Omental fat pad (tissue), 4 donors: Measurements from ENCODE around the gene ERCC8. TPM values are rescaled to one million over a fixed set of nuclear protein-coding genes. Genes with fewer than 3 reads are reported as not detected.

Experiments
- ATAC-seq: fragments of 150-250 bp; one replicate; pipeline ENCODE4 v1.9.1; 2016; ENCODE audit warnings: mild to moderate bottlenecking, moderate library complexity; ENCODE audit not compliant: low FRiP score
- DNase-seq: peaks from one replicate; pipeline ENCODE4 v3.0.0-alpha.2; 2019; ENCODE audit warnings: low spot score
- total RNA-seq, 4 donors: library from RNA; depleted of rRNA; stranded (reverse); fragments of >200 nt; gene quantifications; one replicate each; pipeline ENCODE4 v1.1.0, GENCODE V29; 2016
- TF ChIP-seq, protein P1 (sequence below), 3 donors: fragments of 450-650 bp; IDR thresholded peaks; one replicate each; pipeline ENCODE4 v1.5.1; 2016 to 2017; ENCODE audit warnings: antibody characterized with exemption in 3 of 3, mild to moderate bottlenecking in 3 of 3, moderate library complexity in 2 of 3

Gene ERCC8
- total RNA-seq, 4 donors from 2014 or later: 13.3 to 26.8 (median 15.9) TPM

DNA sequence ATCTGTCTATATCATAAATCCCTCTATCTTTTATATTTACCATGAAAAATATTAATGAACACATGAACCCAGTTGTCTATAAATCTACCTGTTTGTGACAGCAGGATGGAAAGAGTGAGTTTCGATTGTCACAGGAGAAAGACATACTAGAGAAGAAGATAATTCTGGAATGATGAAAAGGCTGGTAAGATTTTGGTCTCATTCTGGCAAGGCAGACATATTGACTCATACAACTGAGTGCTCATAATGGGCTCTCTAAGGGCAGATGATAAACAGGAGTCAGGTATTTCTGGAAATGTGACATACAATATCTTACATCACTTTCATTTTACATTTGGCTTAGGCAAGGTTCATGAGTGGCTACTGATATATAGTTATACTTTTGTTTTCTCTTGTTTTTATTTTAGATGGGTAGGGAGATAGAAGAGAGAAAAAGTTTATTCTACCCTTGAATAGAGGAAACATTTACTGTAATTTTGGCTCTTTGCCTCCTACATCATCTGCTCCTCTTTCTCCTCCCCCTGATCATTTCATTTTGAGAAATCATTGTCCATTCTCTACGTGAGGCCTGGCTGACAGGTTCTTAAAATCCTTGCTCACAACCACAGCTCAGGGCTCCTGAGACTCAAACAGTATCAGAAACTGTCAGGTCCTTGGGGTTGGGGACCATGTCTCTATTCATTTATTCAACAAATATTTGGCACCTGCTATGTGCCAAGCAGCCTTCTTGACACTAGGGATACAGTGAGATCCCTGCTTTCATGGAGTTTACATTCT is 115.2 kb downstream of the ERCC8 start:
- ATAC-seq (no peak), DNase-seq (no peak)
- TF ChIP-seq, protein P1, sequence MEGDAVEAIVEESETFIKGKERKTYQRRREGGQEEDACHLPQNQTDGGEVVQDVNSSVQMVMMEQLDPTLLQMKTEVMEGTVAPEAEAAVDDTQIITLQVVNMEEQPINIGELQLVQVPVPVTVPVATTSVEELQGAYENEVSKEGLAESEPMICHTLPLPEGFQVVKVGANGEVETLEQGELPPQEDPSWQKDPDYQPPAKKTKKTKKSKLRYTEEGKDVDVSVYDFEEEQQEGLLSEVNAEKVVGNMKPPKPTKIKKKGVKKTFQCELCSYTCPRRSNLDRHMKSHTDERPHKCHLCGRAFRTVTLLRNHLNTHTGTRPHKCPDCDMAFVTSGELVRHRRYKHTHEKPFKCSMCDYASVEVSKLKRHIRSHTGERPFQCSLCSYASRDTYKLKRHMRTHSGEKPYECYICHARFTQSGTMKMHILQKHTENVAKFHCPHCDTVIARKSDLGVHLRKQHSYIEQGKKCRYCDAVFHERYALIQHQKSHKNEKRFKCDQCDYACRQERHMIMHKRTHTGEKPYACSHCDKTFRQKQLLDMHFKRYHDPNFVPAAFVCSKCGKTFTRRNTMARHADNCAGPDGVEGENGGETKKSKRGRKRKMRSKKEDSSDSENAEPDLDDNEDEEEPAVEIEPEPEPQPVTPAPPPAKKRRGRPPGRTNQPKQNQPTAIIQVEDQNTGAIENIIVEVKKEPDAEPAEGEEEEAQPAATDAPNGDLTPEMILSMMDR (IDR thresholded peaks at IDR 0.05): no peak

DNA sequence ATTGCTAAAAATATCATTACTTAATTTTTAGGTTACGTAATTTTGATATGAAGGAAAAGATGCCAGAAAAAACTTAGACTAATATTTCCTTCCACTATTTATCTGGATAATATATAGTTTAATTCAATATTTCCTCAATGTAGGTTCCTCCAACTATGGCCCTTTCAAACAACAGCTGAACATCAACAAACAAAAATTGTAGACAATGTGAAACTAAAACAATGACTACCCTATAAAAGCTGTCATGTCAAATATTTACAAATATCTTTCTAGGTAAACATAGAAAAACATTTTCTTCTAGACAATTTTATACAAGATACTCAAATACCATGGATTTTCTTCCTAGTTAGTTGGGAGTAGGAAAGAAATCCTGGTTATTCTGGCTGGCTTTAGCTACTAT is 117.7 kb downstream of the ERCC8 start:
- TF ChIP-seq, protein P1 (IDR thresholded peaks at IDR 0.05): no peak
- no peak for DNase-seq
- ATAC-seq: no peak

DNA sequence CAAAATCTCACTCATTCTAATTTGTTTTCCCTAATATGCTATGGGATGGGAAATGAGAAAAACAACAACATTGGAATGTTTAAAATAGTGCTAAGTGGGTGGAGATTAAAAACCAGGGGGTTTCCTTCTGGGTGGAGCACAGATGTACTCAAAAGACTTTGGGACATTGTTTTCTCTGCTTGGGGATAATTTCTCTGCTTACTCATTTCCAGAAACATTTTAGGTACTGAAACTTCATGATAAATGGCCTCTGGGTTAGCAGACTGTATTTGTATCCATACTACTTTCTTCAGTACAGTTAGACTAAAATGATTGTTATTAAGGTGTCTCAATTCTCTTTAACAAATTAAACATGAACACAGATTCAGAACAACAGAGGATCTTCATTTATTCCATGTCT is 118.2 kb downstream of the ERCC8 start:
- TF ChIP-seq, protein P1 (IDR thresholded peaks at IDR 0.05): no peak
- DNase-seq (no peak), ATAC-seq (no peak)

Other genes starting within 250 kb of the ERCC8 start
- gene DEPDC1B, start 244.9 kb downstream of the ERCC8 start, total RNA-seq: 1 to 10 TPM in 2 of 4 donors, under 1 TPM in 2; 0.31 to 3.8 (median 1.5) TPM
- 10 to 100 TPM in 1 of 4 donors, 1 to 10 TPM in 3; 2.1 to 14.3 (median 7.5) TPM for gene ELOVL7, start 100.8 kb downstream of the ERCC8 start, total RNA-seq
- 10 to 100 TPM; 25.9 to 39.0 (median 27.0) TPM for gene NDUFAF2, start 135 bp upstream of the ERCC8 start, total RNA-seq
- gene SMIM15, start 217.4 kb upstream of the ERCC8 start, total RNA-seq: 10 to 100 TPM; 23.1 to 30.6 (median 28.8) TPM